Duodenal mucosa (tissue), 2 donors: Measurements from ENCODE around the gene FRMD4A.

ENCODE experiments used
- H3K27ac ChIP-seq: one replicate; pipeline ENCODE4 v1.7.0; 2013; ENCODE audit warnings: low read depth, low read length
- H3K27me3 ChIP-seq, 2 donors: one replicate each; pipeline ENCODE4 v1.7.0; 2013; ENCODE audit warnings: low read length in 2 of 2, control low read depth in 1 of 2; ENCODE audit not compliant: insufficient read depth in 2 of 2, control insufficient read depth in 1 of 2
- H3K36me3 ChIP-seq, 2 donors: one replicate each; pipeline ENCODE4 v1.7.0; 2013; ENCODE audit warnings: low read length in 2 of 2, control low read depth in 1 of 2; ENCODE audit not compliant: insufficient read depth in 2 of 2, control insufficient read depth in 1 of 2
- H3K4me1 ChIP-seq, 2 donors: one replicate each; pipeline ENCODE4 v1.7.0; 2013; ENCODE audit warnings: low read length in 2 of 2, control low read depth in 1 of 2; ENCODE audit not compliant: insufficient read depth in 2 of 2, control insufficient read depth in 1 of 2
- H3K4me3 ChIP-seq, 2 donors: one replicate each; pipeline ENCODE4 v1.7.0; 2013; ENCODE audit warnings: low read length in 2 of 2, low read depth in 1 of 2
- H3K9ac ChIP-seq, 2 donors: one replicate each; pipeline ENCODE4 v1.7.0; 2013; ENCODE audit warnings: low read length in 2 of 2, low read depth in 1 of 2
- H3K9me3 ChIP-seq, 2 donors: one replicate each; pipeline ENCODE4 v1.7.0; 2013; ENCODE audit warnings: low read length in 2 of 2, control low read depth in 1 of 2; ENCODE audit not compliant: control insufficient read depth in 1 of 2

Gene FRMD4A

DNA sequence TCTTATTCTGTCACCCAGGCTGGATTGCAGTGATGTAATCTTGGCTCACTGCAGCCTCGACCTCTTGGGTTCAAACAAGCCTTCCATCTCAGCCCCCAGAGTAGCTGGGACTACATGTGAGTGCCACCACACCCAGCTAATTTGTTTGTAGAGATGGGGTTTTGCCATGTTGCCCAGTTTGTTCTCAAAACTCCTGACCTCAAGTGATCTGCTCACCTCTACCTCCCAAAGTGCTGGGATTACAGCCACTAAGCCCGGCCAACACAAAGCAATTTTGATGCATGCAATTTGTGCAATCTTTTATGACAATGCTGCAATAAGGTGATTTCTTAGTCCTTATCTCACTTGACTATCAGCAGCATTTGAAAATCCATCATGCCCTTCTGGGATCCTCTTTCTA lies 333.1 kb downstream of the FRMD4A start:
- no peaks in the 10 kb centered on the region for H3K4me1 ChIP-seq
- no peak overlapping the region for H3K27ac ChIP-seq
- H3K4me3 ChIP-seq = no peak overlapping the region
- no peaks in the 10 kb centered on the region for H3K36me3 ChIP-seq
- H3K9ac ChIP-seq = no peak overlapping the region
- no peaks in the 10 kb centered on the region for H3K9me3 ChIP-seq
- H3K27me3 ChIP-seq = no peaks in the 10 kb centered on the region

- Histone ChIP-seq H3K9ac (no peak overlapping the region), H3K36me3 (no peaks in the 10 kb centered on the region), H3K9me3 (no peaks in the 10 kb centered on the region), H3K27ac (no peak overlapping the region), H3K27me3 (no peaks in the 10 kb centered on the region), H3K4me1 (no peaks in the 10 kb centered on the region), H3K4me3 (no peak overlapping the region)
These were observed 335.8 kb downstream of the FRMD4A start for GRCh38 chr10:13994932-13995331.

DNA sequence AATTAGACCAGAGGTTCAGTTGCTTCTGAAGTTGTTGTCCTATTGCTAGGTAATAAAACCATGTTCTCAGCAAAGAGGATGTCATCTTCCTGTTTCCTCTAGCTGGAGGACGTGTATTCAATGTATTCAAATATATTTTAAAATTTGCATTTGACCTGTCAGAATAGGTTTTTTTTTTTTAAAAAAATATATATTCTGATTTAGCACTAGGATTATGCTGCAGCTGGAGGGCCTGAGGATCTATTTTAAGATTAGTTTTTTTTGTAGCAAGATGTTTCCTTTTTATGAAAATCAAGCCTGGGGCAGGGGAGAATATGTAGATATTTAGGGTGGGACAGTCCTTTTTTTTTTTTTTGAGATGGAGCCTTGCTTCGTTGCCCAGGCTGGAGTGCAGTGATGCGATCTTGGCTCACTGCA lies 337.0 kb downstream of the FRMD4A start:
- Histone ChIP-seq H3K27me3 (no peaks in the 10 kb centered on the region), H3K9ac (no peak overlapping the region), H3K4me3 (no peak overlapping the region), H3K27ac (no peak overlapping the region), H3K36me3 (no peaks in the 10 kb centered on the region), H3K4me1 (no peaks in the 10 kb centered on the region), H3K9me3 (no peaks in the 10 kb centered on the region)

DNA sequence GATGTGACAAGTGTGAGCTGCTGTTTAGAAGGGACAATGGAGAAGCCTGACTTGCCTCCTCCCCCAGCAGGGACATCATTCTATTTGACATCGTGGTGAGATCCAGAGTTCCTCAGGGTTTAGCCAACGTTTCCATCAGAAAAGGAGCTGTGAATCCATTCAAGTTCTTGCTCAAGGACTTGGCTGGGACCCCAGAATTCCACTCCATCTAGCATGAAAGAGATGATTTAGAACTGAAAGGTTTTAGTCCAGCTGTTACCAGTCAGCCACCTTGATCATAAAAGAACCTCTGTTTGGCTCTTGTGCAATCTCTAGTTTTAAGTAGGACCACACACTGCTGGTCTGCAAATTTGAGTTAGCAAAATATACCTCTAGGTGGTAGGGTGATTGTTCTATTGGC lies 337.6 kb downstream of the FRMD4A start:
- no peak overlapping the region for H3K9ac ChIP-seq
- no peaks in the 10 kb centered on the region for H3K4me1 ChIP-seq
- H3K36me3 ChIP-seq = no peaks in the 10 kb centered on the region
- no peak overlapping the region for H3K4me3 ChIP-seq
- H3K27ac ChIP-seq = no peak overlapping the region
- H3K27me3 ChIP-seq = no peaks in the 10 kb centered on the region
- H3K9me3 ChIP-seq = no peaks in the 10 kb centered on the region

DNA sequence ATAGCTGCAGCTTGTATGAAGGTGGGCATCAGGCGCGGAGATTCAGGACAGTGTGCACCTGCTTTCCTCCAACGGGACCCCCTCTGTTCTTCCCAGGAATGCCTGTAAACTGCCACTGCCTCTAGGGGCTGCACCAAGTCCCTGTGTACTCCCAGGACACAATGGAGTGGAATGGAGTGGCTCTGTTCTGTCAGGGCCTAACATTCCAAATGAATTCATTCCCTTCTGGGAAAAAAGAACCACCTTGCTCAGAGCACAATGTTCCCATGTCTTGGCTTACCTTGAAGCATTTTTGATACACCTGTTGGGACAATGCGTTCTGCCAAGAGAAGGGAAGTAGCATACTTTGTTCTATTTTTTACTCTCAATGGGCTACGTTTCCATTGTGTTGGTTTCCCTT lies 339.4 kb downstream of the FRMD4A start:
- Histone ChIP-seq H3K27ac (no peak overlapping the region), H3K9ac (no peak overlapping the region), H3K27me3 (no peaks in the 10 kb centered on the region), H3K9me3 (no peaks in the 10 kb centered on the region), H3K36me3 (no peaks in the 10 kb centered on the region), H3K4me1 (no peaks in the 10 kb centered on the region), H3K4me3 (no peak overlapping the region)

- H3K36me3 ChIP-seq = no peaks in the 10 kb centered on the region
- H3K9me3 ChIP-seq = no peaks in the 10 kb centered on the region
- H3K9ac ChIP-seq = no peak overlapping the region
- H3K4me1 ChIP-seq = no peaks in the 10 kb centered on the region
- H3K27me3 ChIP-seq = no peaks in the 10 kb centered on the region
- H3K4me3 ChIP-seq = no peak overlapping the region
- H3K27ac ChIP-seq = no peak overlapping the region
These were observed 339.8 kb downstream of the FRMD4A start for GRCh38 chr10:13990946-13991345.

DNA sequence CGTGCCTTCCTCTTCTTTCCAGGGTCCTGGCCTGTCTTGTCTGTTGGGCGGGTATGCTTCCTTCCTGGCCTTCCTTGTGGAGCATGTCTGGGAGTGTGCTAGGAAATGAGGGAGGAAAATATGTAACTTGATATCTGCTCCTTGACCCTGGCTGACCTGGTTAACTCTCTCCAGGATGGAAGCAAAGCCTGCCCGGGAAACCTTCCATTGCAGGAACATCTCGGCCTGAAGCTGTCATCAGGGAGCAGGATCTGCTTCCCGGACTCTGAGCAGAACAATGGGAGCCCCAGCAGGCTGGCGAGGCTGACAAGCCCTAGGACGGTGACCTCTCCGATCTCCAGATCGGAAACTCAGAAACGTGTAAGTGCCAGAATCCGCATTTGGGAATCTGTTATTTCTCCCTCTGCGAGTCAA lies 340.3 kb downstream of the FRMD4A start:
- Histone ChIP-seq H3K4me1 (no peaks in the 10 kb centered on the region), H3K27ac (no peak overlapping the region)

GRCh38 chr10:13989616-13990015 lies 341.1 kb downstream of the FRMD4A start:
- Histone ChIP-seq H3K9ac (no peak overlapping the region), H3K4me3 (no peak overlapping the region), H3K9me3 (no peaks in the 10 kb centered on the region), H3K27me3 (no peaks in the 10 kb centered on the region), H3K36me3 (no peaks in the 10 kb centered on the region), H3K27ac (no peak overlapping the region), H3K4me1 (no peaks in the 10 kb centered on the region)

More for the DNA sequence above, 340.3 kb downstream of the FRMD4A start:
- no peaks in the 10 kb centered on the region for H3K36me3 ChIP-seq
- H3K9me3 ChIP-seq = no peaks in the 10 kb centered on the region
- no peaks in the 10 kb centered on the region for H3K27me3 ChIP-seq
- H3K4me3 ChIP-seq = no peak overlapping the region
- no peak overlapping the region for H3K9ac ChIP-seq

- Histone ChIP-seq H3K9me3 (no peaks in the 10 kb centered on the region), H3K4me3 (no peak overlapping the region), H3K36me3 (no peaks in the 10 kb centered on the region), H3K27me3 (no peaks in the 10 kb centered on the region), H3K4me1 (no peaks in the 10 kb centered on the region), H3K9ac (no peak overlapping the region), H3K27ac (no peak overlapping the region)
These were observed 343.3 kb downstream of the FRMD4A start for GRCh38 chr10:13987446-13987845.

DNA sequence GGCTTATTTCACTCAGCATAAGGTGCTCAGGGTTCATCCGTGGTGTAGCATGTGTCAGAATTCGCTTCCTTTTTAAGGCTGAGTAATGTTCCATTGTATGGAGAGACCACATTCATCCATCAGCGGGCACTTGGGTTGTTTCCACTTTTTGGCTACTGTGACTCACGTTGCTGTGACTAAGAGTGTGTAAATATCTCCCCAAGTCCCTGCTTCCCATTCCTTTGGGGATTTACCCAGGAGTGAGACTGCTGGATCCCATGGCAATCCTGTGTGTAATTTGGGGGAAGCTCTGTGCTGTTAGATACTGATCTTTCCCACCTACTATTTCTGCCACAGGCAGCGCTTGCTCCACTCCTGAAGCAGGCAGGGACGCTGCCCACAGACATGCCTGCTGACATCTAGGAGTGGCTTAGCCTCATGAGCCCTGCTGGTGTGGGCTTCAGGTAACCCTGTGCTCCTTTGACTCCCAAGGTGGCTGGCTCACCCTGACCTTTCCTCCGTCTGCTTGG lies 346.0 kb downstream of the FRMD4A start:
- Histone ChIP-seq H3K4me1 (no peaks in the 10 kb centered on the region), H3K9me3 (no peaks in the 10 kb centered on the region), H3K9ac (no peak overlapping the region), H3K4me3 (no peak overlapping the region), H3K36me3 (no peaks in the 10 kb centered on the region), H3K27me3 (no peaks in the 10 kb centered on the region), H3K27ac (no peak overlapping the region)

DNA sequence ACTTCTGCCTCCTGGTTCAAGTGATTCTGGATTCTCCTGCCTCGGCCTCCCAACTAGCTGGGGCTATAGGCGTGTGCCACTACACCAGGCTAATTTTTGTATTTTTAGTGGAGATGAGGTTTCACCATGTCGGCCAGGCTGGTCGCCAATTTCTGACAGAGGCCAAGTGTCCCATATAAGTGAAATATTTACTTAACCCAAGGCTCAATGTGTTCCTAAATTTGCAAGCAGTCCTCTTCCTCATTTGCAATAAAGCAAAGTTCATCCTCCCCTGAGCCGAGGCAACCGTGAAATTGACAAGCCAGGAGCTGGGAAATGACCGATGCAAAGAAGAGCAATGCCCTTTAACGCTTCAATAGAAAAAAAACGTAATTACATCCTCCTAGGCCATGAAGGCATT lies 347.7 kb downstream of the FRMD4A start:
- no peaks in the 10 kb centered on the region for H3K27me3 ChIP-seq
- H3K4me3 ChIP-seq = no peak overlapping the region
- H3K9ac ChIP-seq = no peak overlapping the region
- no peaks in the 10 kb centered on the region for H3K36me3 ChIP-seq
- no peaks in the 10 kb centered on the region for H3K9me3 ChIP-seq
- H3K27ac ChIP-seq = no peak overlapping the region
- H3K4me1 ChIP-seq = peaks cover 0 to 1% of the 10 kb centered on the region in 2 donors
